ENCODE measurements around the gene S1PR2. TPM values are rescaled to one million over a fixed set of nuclear protein-coding genes. Genes with fewer than 3 reads are reported as not detected.

S1PR2 gene
- total and polyA plus RNA-seq, 9 of the 15 experiments (the other 6 are each of a cell fraction or from before 2014, with no cell fraction given) = 1.5 to 3.9 (median 2.0) TPM

DNA sequence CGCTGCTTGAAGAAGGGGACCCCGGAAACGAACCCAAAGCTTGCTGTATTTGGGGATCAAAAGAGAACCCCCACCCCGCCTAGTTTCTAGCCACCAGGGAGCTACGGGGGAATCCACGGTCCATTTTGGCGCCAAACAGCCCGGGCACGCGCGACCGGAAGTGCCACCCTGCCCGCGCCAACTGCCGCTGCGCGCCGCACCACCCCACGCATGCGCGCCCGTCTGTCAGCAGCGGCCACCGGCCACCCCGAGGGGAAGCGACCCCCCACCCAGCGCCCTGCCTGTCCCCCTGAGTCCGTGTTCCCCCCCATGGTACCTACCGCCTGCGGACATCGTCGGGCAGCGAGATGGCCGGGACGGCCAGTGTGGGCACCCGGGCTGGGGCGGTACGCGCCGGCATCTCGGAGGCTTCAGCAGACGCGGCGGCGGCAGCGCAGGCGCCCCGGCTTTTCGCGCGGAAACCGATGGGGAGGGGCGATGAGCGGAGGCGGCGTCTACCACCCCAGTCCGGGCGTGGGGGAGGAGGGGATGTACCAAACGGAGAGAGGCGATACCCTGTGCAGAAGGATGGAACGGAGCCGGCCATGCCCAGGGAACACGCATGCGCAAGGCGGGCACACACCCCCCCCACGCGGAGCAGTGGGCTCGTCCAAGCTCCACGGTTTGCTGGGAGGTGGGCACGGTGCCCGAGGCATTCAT, 36.5 kb downstream of the S1PR2 start, which contains the start of gene DNMT1 (continued):
- TF ChIP-seq, protein P1, sequence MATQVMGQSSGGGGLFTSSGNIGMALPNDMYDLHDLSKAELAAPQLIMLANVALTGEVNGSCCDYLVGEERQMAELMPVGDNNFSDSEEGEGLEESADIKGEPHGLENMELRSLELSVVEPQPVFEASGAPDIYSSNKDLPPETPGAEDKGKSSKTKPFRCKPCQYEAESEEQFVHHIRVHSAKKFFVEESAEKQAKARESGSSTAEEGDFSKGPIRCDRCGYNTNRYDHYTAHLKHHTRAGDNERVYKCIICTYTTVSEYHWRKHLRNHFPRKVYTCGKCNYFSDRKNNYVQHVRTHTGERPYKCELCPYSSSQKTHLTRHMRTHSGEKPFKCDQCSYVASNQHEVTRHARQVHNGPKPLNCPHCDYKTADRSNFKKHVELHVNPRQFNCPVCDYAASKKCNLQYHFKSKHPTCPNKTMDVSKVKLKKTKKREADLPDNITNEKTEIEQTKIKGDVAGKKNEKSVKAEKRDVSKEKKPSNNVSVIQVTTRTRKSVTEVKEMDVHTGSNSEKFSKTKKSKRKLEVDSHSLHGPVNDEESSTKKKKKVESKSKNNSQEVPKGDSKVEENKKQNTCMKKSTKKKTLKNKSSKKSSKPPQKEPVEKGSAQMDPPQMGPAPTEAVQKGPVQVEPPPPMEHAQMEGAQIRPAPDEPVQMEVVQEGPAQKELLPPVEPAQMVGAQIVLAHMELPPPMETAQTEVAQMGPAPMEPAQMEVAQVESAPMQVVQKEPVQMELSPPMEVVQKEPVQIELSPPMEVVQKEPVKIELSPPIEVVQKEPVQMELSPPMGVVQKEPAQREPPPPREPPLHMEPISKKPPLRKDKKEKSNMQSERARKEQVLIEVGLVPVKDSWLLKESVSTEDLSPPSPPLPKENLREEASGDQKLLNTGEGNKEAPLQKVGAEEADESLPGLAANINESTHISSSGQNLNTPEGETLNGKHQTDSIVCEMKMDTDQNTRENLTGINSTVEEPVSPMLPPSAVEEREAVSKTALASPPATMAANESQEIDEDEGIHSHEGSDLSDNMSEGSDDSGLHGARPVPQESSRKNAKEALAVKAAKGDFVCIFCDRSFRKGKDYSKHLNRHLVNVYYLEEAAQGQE (IDR thresholded peaks at IDR 0.05; ENCODE audit: borderline replicate concordance) = peak; percentile 68
- TF ChIP-seq, protein P1 (CRISPR knock-in tag; IDR thresholded peaks at IDR 0.05; ENCODE audit: low read depth) = no peak
- TF ChIP-seq FOS (IDR thresholded peaks at IDR 0.05; ENCODE audit: extremely low read depth, insufficient read length) (no peak), MIER1 (IDR thresholded peaks at IDR 0.05; ENCODE audit: low read depth) (no peak), KDM2B (CRISPR knock-in tag; IDR thresholded peaks at IDR 0.05) (no peak), SETDB1 (IDR thresholded peaks at IDR 0.05; ENCODE audit: low read length) (no peak), JUNB (CRISPR knock-in tag; conservative IDR thresholded peaks at IDR 0.05) (no peak), IRF2 (CRISPR knock-in tag; IDR thresholded peaks at IDR 0.05) (no peak), COPS2 (conservative IDR thresholded peaks at IDR 0.05) (no peak), PCBP2 (IDR thresholded peaks at IDR 0.05; ENCODE audit: low read depth, low read length, poor library complexity, severe bottlenecking) (no peak)
- TF ChIP-seq, protein P2, sequence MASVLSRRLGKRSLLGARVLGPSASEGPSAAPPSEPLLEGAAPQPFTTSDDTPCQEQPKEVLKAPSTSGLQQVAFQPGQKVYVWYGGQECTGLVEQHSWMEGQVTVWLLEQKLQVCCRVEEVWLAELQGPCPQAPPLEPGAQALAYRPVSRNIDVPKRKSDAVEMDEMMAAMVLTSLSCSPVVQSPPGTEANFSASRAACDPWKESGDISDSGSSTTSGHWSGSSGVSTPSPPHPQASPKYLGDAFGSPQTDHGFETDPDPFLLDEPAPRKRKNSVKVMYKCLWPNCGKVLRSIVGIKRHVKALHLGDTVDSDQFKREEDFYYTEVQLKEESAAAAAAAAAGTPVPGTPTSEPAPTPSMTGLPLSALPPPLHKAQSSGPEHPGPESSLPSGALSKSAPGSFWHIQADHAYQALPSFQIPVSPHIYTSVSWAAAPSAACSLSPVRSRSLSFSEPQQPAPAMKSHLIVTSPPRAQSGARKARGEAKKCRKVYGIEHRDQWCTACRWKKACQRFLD (CRISPR knock-in tag; IDR thresholded peaks at IDR 0.05) = peak; percentile 85; the same call in 1 of the 2 replicates
- TF ChIP-seq, protein P3, sequence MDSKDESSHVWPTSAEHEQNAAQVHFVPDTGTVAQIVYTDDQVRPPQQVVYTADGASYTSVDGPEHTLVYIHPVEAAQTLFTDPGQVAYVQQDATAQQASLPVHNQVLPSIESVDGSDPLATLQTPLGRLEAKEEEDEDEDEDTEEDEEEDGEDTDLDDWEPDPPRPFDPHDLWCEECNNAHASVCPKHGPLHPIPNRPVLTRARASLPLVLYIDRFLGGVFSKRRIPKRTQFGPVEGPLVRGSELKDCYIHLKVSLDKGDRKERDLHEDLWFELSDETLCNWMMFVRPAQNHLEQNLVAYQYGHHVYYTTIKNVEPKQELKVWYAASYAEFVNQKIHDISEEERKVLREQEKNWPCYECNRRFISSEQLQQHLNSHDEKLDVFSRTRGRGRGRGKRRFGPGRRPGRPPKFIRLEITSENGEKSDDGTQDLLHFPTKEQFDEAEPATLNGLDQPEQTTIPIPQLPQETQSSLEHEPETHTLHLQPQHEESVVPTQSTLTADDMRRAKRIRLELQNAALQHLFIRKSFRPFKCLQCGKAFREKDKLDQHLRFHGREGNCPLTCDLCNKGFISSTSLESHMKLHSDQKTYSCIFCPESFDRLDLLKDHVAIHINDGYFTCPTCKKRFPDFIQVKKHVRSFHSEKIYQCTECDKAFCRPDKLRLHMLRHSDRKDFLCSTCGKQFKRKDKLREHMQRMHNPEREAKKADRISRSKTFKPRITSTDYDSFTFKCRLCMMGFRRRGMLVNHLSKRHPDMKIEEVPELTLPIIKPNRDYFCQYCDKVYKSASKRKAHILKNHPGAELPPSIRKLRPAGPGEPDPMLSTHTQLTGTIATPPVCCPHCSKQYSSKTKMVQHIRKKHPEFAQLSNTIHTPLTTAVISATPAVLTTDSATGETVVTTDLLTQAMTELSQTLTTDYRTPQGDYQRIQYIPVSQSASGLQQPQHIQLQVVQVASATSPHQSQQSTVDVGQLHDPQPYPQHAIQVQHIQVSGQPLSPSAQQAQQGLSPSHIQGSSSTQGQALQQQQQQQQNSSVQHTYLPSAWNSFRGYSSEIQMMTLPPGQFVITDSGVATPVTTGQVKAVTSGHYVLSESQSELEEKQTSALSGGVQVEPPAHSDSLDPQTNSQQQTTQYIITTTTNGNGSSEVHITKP (IDR thresholded peaks at IDR 0.05; ENCODE audit: partially characterized antibody) = peak; percentile 100
- TF ChIP-seq, protein P4, sequence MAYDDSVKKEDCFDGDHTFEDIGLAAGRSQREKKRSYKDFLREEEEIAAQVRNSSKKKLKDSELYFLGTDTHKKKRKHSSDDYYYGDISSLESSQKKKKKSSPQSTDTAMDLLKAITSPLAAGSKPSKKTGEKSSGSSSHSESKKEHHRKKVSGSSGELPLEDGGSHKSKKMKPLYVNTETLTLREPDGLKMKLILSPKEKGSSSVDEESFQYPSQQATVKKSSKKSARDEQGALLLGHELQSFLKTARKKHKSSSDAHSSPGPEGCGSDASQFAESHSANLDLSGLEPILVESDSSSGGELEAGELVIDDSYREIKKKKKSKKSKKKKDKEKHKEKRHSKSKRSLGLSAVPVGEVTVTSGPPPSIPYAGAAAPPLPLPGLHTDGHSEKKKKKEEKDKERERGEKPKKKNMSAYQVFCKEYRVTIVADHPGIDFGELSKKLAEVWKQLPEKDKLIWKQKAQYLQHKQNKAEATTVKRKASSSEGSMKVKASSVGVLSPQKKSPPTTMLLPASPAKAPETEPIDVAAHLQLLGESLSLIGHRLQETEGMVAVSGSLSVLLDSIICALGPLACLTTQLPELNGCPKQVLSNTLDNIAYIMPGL (CRISPR knock-in tag; IDR thresholded peaks at IDR 0.05) = no peak

Measured in K562 (cell line).